ENCODE results near the gene EDEM2.

- TF ChIP-seq CTCF (IDR thresholded peaks at IDR 0.05; ENCODE audit: low read length) (no peak), EZH2 (optimal IDR thresholded peaks at IDR 0.05; ENCODE audit: low read depth, low read length) (no peak), EZH2phosphoT487 (IDR thresholded peaks at IDR 0.05; ENCODE audit: low read length) (no peak)
Observed at GRCh38 chr20:35120012-35120701, 27.0 kb downstream of the EDEM2 start.
